IMR-90 (cell line): Measurements from ENCODE around the gene WFDC12.

ENCODE experiments used
- CEBPB ChIP-seq: IDR thresholded peaks from 2 replicates; pipeline ENCODE4 v1.6.1; 2012; ENCODE audit warnings: low read depth, low read length, improper control_type of control experiment
- CHD1 ChIP-seq: IDR thresholded peaks from 2 replicates; pipeline ENCODE4 v1.6.1; 2012; ENCODE audit warnings: low read depth, low read length, improper control_type of control experiment
- FOS ChIP-seq: fragments of 150-350 bp; IDR thresholded peaks from 2 replicates; pipeline ENCODE4 v1.6.1; 2016; ENCODE audit warnings: low read depth, low read length
- MXI1 ChIP-seq: IDR thresholded peaks from 2 replicates; pipeline ENCODE4 v1.6.1; 2012; ENCODE audit warnings: low read depth, mild to moderate bottlenecking, low read length, moderate library complexity, borderline replicate concordance
- POLR2A ChIP-seq: IDR thresholded peaks from 2 replicates; pipeline ENCODE4 v1.6.1; 2012; ENCODE audit warnings: mild to moderate bottlenecking, low read depth, low read length
- RAD21 ChIP-seq: IDR thresholded peaks from 2 replicates; pipeline ENCODE4 v1.6.1; 2012; ENCODE audit warnings: low read length, improper control_type of control experiment
- RCOR1 ChIP-seq: IDR thresholded peaks from 2 replicates; pipeline ENCODE4 v1.6.1; 2012; ENCODE audit warnings: mild to moderate bottlenecking, low read length, improper control_type of control experiment; ENCODE audit not compliant: insufficient replicate concordance
- RFX5 ChIP-seq: IDR thresholded peaks from 2 replicates; pipeline ENCODE4 v1.8.0; 2012; ENCODE audit warnings: low read depth, mild to moderate bottlenecking, low read length, moderate library complexity
- SMC3 ChIP-seq: fragments of 150-350 bp; IDR thresholded peaks from 2 replicates; pipeline ENCODE4 v1.6.1; 2016; ENCODE audit warnings: low read depth, mild to moderate bottlenecking, antibody characterized with exemption, low read length, moderate library complexity
- TF ChIP-seq, protein P1 (sequence below): conservative IDR thresholded peaks from 2 replicates; pipeline ENCODE4 v1.5.1; 2012; ENCODE audit warnings: mild to moderate bottlenecking, low read depth, low read length, improper control_type of control experiment
- TF ChIP-seq, protein P2 (sequence below): fragments of 150-350 bp; IDR thresholded peaks from 2 replicates; pipeline ENCODE4 v1.6.1; 2016; ENCODE audit warnings: low read depth, mild to moderate bottlenecking, low read length, moderate library complexity, borderline replicate concordance
- TF ChIP-seq, protein P3 (sequence below): fragments of 150-350 bp; IDR thresholded peaks from 2 replicates; pipeline ENCODE4 v1.6.1; 2017; ENCODE audit warnings: mild to moderate bottlenecking, antibody characterized with exemption, low read length, low read depth

DNA sequence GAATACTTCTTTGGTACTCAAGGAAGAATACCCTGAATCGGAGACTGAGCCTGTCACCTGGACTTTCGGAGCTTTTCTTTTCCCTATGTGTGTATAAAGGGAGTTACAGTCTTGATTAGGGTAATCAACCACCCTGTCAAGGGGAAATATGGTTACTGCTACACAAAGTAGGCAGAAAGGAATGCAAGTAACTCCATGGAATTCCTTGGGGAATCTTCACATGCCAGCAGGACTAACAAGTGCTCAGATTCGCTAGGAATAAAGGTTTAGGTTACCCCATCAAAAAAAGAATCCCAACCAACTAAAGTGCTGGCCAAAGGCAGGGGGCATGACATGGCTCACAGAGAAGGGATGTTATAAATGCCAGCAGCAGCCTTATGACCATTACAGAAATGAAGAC is 33.8 kb downstream of the WFDC12 start:
- TF ChIP-seq CEBPB: no peak
- TF ChIP-seq POLR2A: no peak
- no peak for TF ChIP-seq RAD21
- TF ChIP-seq, protein P1, sequence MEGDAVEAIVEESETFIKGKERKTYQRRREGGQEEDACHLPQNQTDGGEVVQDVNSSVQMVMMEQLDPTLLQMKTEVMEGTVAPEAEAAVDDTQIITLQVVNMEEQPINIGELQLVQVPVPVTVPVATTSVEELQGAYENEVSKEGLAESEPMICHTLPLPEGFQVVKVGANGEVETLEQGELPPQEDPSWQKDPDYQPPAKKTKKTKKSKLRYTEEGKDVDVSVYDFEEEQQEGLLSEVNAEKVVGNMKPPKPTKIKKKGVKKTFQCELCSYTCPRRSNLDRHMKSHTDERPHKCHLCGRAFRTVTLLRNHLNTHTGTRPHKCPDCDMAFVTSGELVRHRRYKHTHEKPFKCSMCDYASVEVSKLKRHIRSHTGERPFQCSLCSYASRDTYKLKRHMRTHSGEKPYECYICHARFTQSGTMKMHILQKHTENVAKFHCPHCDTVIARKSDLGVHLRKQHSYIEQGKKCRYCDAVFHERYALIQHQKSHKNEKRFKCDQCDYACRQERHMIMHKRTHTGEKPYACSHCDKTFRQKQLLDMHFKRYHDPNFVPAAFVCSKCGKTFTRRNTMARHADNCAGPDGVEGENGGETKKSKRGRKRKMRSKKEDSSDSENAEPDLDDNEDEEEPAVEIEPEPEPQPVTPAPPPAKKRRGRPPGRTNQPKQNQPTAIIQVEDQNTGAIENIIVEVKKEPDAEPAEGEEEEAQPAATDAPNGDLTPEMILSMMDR: no peak
- TF ChIP-seq CHD1: no peak
- no peak for TF ChIP-seq RFX5
- TF ChIP-seq, protein P2, sequence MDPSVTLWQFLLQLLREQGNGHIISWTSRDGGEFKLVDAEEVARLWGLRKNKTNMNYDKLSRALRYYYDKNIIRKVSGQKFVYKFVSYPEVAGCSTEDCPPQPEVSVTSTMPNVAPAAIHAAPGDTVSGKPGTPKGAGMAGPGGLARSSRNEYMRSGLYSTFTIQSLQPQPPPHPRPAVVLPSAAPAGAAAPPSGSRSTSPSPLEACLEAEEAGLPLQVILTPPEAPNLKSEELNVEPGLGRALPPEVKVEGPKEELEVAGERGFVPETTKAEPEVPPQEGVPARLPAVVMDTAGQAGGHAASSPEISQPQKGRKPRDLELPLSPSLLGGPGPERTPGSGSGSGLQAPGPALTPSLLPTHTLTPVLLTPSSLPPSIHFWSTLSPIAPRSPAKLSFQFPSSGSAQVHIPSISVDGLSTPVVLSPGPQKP: no peak
- no peak for TF ChIP-seq RCOR1
- no peak for TF ChIP-seq SMC3
- no peak for TF ChIP-seq MXI1
- no peak for TF ChIP-seq FOS
- TF ChIP-seq, protein P3, sequence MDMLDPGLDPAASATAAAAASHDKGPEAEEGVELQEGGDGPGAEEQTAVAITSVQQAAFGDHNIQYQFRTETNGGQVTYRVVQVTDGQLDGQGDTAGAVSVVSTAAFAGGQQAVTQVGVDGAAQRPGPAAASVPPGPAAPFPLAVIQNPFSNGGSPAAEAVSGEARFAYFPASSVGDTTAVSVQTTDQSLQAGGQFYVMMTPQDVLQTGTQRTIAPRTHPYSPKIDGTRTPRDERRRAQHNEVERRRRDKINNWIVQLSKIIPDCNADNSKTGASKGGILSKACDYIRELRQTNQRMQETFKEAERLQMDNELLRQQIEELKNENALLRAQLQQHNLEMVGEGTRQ: no peak
